ENCODE data around the gene CHID1.

CHID1 gene

GRCh38 chr11:838441-839279 is 72.0 kb downstream of the CHID1 start:
- Mint-ChIP-seq H3K4me3 (no peak overlapping the region), H3K9me3 (no peaks in the 10 kb centered on the region), H3K27ac (no peak overlapping the region), H3K36me3 (peaks cover 14% of the 10 kb centered on the region), H3K27me3 (peaks cover 6% of the 10 kb centered on the region), H3K4me1 (peaks cover 43% of the 10 kb centered on the region)
- ATAC-seq: no peak

- Mint-ChIP-seq H3K27me3 (no peaks in the 10 kb centered on the region), H3K4me1 (peaks cover 38% of the 10 kb centered on the region), H3K4me3 (no peak overlapping the region), H3K9me3 (no peaks in the 10 kb centered on the region), H3K27ac (no peak overlapping the region), H3K36me3 (peaks cover 14% of the 10 kb centered on the region)
- ATAC-seq: no peak
Measured at GRCh38 chr11:837990-838307, 72.7 kb downstream of the CHID1 start.

GRCh38 chr11:837189-837989 is 73.2 kb downstream of the CHID1 start:
- Mint-ChIP-seq H3K4me1 (peaks cover 40% of the 10 kb centered on the region), H3K27me3 (peaks cover 1% of the 10 kb centered on the region), H3K27ac (no peak overlapping the region), H3K9me3 (no peaks in the 10 kb centered on the region), H3K4me3 (no peak overlapping the region), H3K36me3 (peaks cover 14% of the 10 kb centered on the region)
- ATAC-seq: no peak

GRCh38 chr11:836700-837099 is 73.9 kb downstream of the CHID1 start:
- H3K4me3 Mint-ChIP-seq: no peak overlapping the region
- peaks cover 14% of the 10 kb centered on the region for H3K36me3 Mint-ChIP-seq
- peaks cover 47% of the 10 kb centered on the region for H3K4me1 Mint-ChIP-seq
- H3K9me3 Mint-ChIP-seq: no peaks in the 10 kb centered on the region
- H3K27ac Mint-ChIP-seq: no peak overlapping the region
- peaks cover 8% of the 10 kb centered on the region for H3K27me3 Mint-ChIP-seq
- ATAC-seq: no peak

GRCh38 chr11:836274-836673 is 74.3 kb downstream of the CHID1 start:
- Mint-ChIP-seq H3K9me3 (no peaks in the 10 kb centered on the region), H3K36me3 (peaks cover 14% of the 10 kb centered on the region), H3K4me1 (peaks cover 48% of the 10 kb centered on the region), H3K27ac (no peak overlapping the region), H3K27me3 (peaks cover 12% of the 10 kb centered on the region), H3K4me3 (no peak overlapping the region)
- no peak for ATAC-seq

GRCh38 chr11:834371-835316 is 76.0 kb downstream of the CHID1 start:
- Mint-ChIP-seq H3K9me3 (no peaks in the 10 kb centered on the region), H3K27me3 (peaks cover 13% of the 10 kb centered on the region), H3K4me1 (peaks cover 50% of the 10 kb centered on the region), H3K36me3 (peaks cover 14% of the 10 kb centered on the region), H3K4me3 (peak overlapping the region; percentile 74), H3K27ac (peak overlapping the region; percentile 62)
- no peak for ATAC-seq

- H3K27me3 Mint-ChIP-seq: peaks cover 21% of the 10 kb centered on the region
- peak overlapping the region; percentile 62 for H3K27ac Mint-ChIP-seq
- H3K36me3 Mint-ChIP-seq: peaks cover 11% of the 10 kb centered on the region
- H3K9me3 Mint-ChIP-seq: no peaks in the 10 kb centered on the region
- H3K4me1 Mint-ChIP-seq: peaks cover 56% of the 10 kb centered on the region
- H3K4me3 Mint-ChIP-seq: peak overlapping the region; percentile 74
- no peak for ATAC-seq
Measured at GRCh38 chr11:833849-834311, 76.7 kb downstream of the CHID1 start.

- ATAC-seq: peak; percentile 35
Measured at GRCh38 chr11:833114-833791, 77.4 kb downstream of the CHID1 start.

GRCh38 chr11:832529-833113 is 78.0 kb downstream of the CHID1 start, which contains the start of gene CD151:
TSS of gene CD151 (plus strand) at chr11:832952. CDS start at chr11:836070, 3,118 bp downstream.
- H3K27me3 Mint-ChIP-seq: peaks cover 23% of the 10 kb centered on the region
- no peaks in the 10 kb centered on the region for H3K9me3 Mint-ChIP-seq
- H3K4me1 Mint-ChIP-seq: peaks cover 61% of the 10 kb centered on the region
- H3K36me3 Mint-ChIP-seq: peaks cover 4% of the 10 kb centered on the region
- H3K4me3 Mint-ChIP-seq: peak within 1 kb of the TSS; percentile 74
- ATAC-seq: peak; percentile 67
- peak within 1 kb of the TSS; percentile 62 for H3K27ac Mint-ChIP-seq

More at GRCh38 chr11:833114-833791, 77.4 kb downstream of the CHID1 start:
- H3K27ac Mint-ChIP-seq: peak overlapping the region; percentile 62
- peak overlapping the region; percentile 74 for H3K4me3 Mint-ChIP-seq
- peaks cover 8% of the 10 kb centered on the region for H3K36me3 Mint-ChIP-seq
- H3K4me1 Mint-ChIP-seq: peaks cover 58% of the 10 kb centered on the region
- H3K27me3 Mint-ChIP-seq: peaks cover 23% of the 10 kb centered on the region
- H3K9me3 Mint-ChIP-seq: no peaks in the 10 kb centered on the region

- Mint-ChIP-seq H3K9me3 (no peaks in the 10 kb centered on the region), H3K4me1 (peaks cover 61% of the 10 kb centered on the region), H3K27ac (no peak overlapping the region), H3K4me3 (peak overlapping the region; percentile 63), H3K27me3 (peaks cover 23% of the 10 kb centered on the region), H3K36me3 (no peaks in the 10 kb centered on the region)
- no peak for ATAC-seq
Measured at GRCh38 chr11:831961-832528, 78.6 kb downstream of the CHID1 start.

GRCh38 chr11:831118-831864 is 79.3 kb downstream of the CHID1 start:
- Mint-ChIP-seq H3K4me1 (peaks cover 65% of the 10 kb centered on the region), H3K27ac (no peak overlapping the region), H3K9me3 (no peaks in the 10 kb centered on the region), H3K27me3 (peaks cover 23% of the 10 kb centered on the region), H3K4me3 (peak overlapping the region; percentile 59), H3K36me3 (no peaks in the 10 kb centered on the region)
- no peak for ATAC-seq

- Mint-ChIP-seq H3K36me3 (peaks cover 1% of the 10 kb centered on the region), H3K4me3 (peak overlapping the region; percentile 79), H3K9me3 (no peaks in the 10 kb centered on the region), H3K4me1 (peaks cover 65% of the 10 kb centered on the region), H3K27ac (no peak overlapping the region), H3K27me3 (peaks cover 23% of the 10 kb centered on the region)
- ATAC-seq: peak; percentile 75
Measured at GRCh38 chr11:830295-831117, 80.1 kb downstream of the CHID1 start.
